T1000 (cell line): Measurements from ENCODE around the gene TRABD2A.
"Not testable (repeated sequence)": the region's sequence is repeated elsewhere in the genome, so short reads cannot be mapped to it uniquely, and the experiment has no call there.

Source experiments
- DNase-seq: peaks from one replicate; lab custom pipeline; 2025; ENCODE audit warnings: mixed read lengths; lab: John Stamatoyannopoulos, UW

The TRABD2A gene

GRCh38 chr2:84778911-84779690 lies 101.8 kb downstream of the TRABD2A start:
- DNase-seq: no peak

- DNase-seq: no peak
Measured at GRCh38 chr2:84776011-84776410, 104.9 kb downstream of the TRABD2A start.

GRCh38 chr2:84773562-84773961 lies 107.3 kb downstream of the TRABD2A start:
- DNase-seq: not testable (repeated sequence)
